K562 treated with DMSO at 1 percent for 48 hours (cell line): ENCODE data around the gene EGFL7. TPM values are rescaled to one million over a fixed set of nuclear protein-coding genes. Genes with fewer than 3 reads are reported as not detected.

Source experiments
- total RNA-seq: library from RNA; unstranded; fragments of 300-600 nt; gene quantifications from 2 replicates; pipeline ENCODE4 v1.2.3, GENCODE V29; 2022; ENCODE audit warnings: low replicate concordance; ENCODE audit errors: extremely low read depth

EGFL7 gene
- total RNA-seq, result not detected in 2 replicates

GRCh38 chr9:136662656-136663581 lies at the start of gene EGFL7:
EGFL7 (plus strand) TSS chr9:136662916; CDS start chr9:136668283, 5,367 bp downstream.

GRCh38 chr9:136686794-136687711 lies 24.3 kb downstream of the EGFL7 start, which contains the start of gene AGPAT2:
AGPAT2 (minus strand) TSS chr9:136687457; CDS start chr9:136687357, 100 bp downstream.

GRCh38 chr9:136711751-136712689 lies 49.3 kb downstream of the EGFL7 start, which contains the start of gene DIPK1B:
DIPK1B (plus strand) TSS chr9:136712572; CDS start chr9:136712666, 94 bp downstream.

Other genes with a start within 250 kb of the EGFL7 start
- not detected in 2 replicates for gene INPP5E, start 223.1 kb upstream of the EGFL7 start, total RNA-seq
- 155 TPM in 1 of 2 replicates, not detected in the other for gene SEC16A, start 179.9 kb upstream of the EGFL7 start, total RNA-seq
- gene NOTCH1, start 116.9 kb upstream of the EGFL7 start, total RNA-seq, result not detected in 2 replicates
- gene AGPAT2, start 24.5 kb downstream of the EGFL7 start, total RNA-seq, result not detected in 2 replicates
- not detected in 2 replicates for gene DIPK1B, start 49.7 kb downstream of the EGFL7 start, total RNA-seq
- not detected in 2 replicates for gene LCN10, start 80.0 kb downstream of the EGFL7 start, total RNA-seq
- gene LCN6, start 85.6 kb downstream of the EGFL7 start, total RNA-seq, result not detected in 2 replicates
- gene LCN8, start 95.3 kb downstream of the EGFL7 start, total RNA-seq, result not detected in 2 replicates
- gene LCN15, start 101.6 kb downstream of the EGFL7 start, total RNA-seq, result not detected in 2 replicates
- gene TMEM141, start 128.4 kb downstream of the EGFL7 start, total RNA-seq, result not detected in 2 replicates
- gene CCDC183, start 133.4 kb downstream of the EGFL7 start, total RNA-seq, result not detected in 2 replicates
- 184 TPM in 1 of 2 replicates, not detected in the other for gene RABL6, start 145.0 kb downstream of the EGFL7 start, total RNA-seq
- not detected in 2 replicates for gene AJM1, start 179.6 kb downstream of the EGFL7 start, total RNA-seq
- not detected in 2 replicates for gene PHPT1, start 186.5 kb downstream of the EGFL7 start, total RNA-seq
- not detected in 2 replicates for gene MAMDC4, start 189.4 kb downstream of the EGFL7 start, total RNA-seq
- gene EDF1, start 203.4 kb downstream of the EGFL7 start, total RNA-seq, result not detected in 2 replicates
- not detected in 2 replicates for gene TRAF2, start 223.6 kb downstream of the EGFL7 start, total RNA-seq